Measurements from ENCODE around the gene NUP98. TPM values are rescaled to one million over a fixed set of nuclear protein-coding genes. Genes with fewer than 3 reads are reported as not detected.
A peak's percentile ranks its signal among the peaks of the same experiment; 100 is the strongest.
"Not testable (repeated sequence)": the region's sequence is repeated elsewhere in the genome, so short reads cannot be mapped to it uniquely, and the experiment has no call there.

NUP98 gene
- total RNA-seq, 2 donors from 2014 or later: 141 to 149 TPM

- H3K9me3 Mint-ChIP-seq: not testable (repeated sequence)
Observed at GRCh38 chr11:3648843-3649242, 148.5 kb downstream of the NUP98 start.

GRCh38 chr11:3645552-3645951 is 151.8 kb downstream of the NUP98 start:
- Mint-ChIP-seq H3K4me1 (ENCODE audit: low read depth) (peaks cover 10% of the 10 kb centered on the region), H3K27ac (no peak overlapping the region), H3K36me3 (ENCODE audit: insufficient read depth in 2 of 2) (no peaks in the 10 kb centered on the region), H3K27me3 (ENCODE audit: low read depth) (peaks cover 26% of the 10 kb centered on the region), H3K9me3 (no peaks in the 10 kb centered on the region), H3K4me3 (no peak overlapping the region)
- ATAC-seq (replicated peaks in 1 of 2): no peak
- DNase-seq: no peak

More at GRCh38 chr11:3648843-3649242, 148.5 kb downstream of the NUP98 start:
- H3K27me3 Mint-ChIP-seq (ENCODE audit: low read depth): peaks cover 12% of the 10 kb centered on the region
- H3K36me3 Mint-ChIP-seq (ENCODE audit: insufficient read depth in 2 of 2); H3K27ac Mint-ChIP-seq; H3K4me1 Mint-ChIP-seq (ENCODE audit: low read depth); DNase-seq; ATAC-seq (replicated peaks in 1 of 2); H3K4me3 Mint-ChIP-seq: not testable (repeated sequence)

- ATAC-seq (replicated peaks in 1 of 2) (no peak), DNase-seq (no peak)
- Mint-ChIP-seq H3K4me1 (ENCODE audit: low read depth) (peaks cover 10% of the 10 kb centered on the region), H3K27ac (no peak within 1 kb of the TSS), H3K36me3 (ENCODE audit: insufficient read depth in 2 of 2) (no peaks in the 10 kb centered on the region), H3K9me3 (no peaks in the 10 kb centered on the region), H3K27me3 (ENCODE audit: low read depth) (peaks cover 26% of the 10 kb centered on the region), H3K4me3 (no peak within 1 kb of the TSS)
Observed at GRCh38 chr11:3644817-3645235, 152.5 kb downstream of the NUP98 start, which contains the start of gene ART1. TSS of gene ART1 (plus strand) at chr11:3645128. CDS start at chr11:3659214, 14,086 bp downstream.

- not testable (repeated sequence) for ATAC-seq (replicated peaks in 1 of 2); H3K27ac Mint-ChIP-seq; H3K9me3 Mint-ChIP-seq; H3K4me1 Mint-ChIP-seq (ENCODE audit: low read depth); H3K36me3 Mint-ChIP-seq (ENCODE audit: insufficient read depth in 2 of 2); DNase-seq
- Mint-ChIP-seq H3K4me3 (peak overlapping the region in 1 of 2 donors; percentile 79), H3K27me3 (ENCODE audit: low read depth) (peaks cover 32% of the 10 kb centered on the region)
Observed at GRCh38 chr11:3643102-3643546, 154.2 kb downstream of the NUP98 start.

- ATAC-seq (replicated peaks in 1 of 2) (peak; percentile 93), DNase-seq (peak; percentile 70 to 77)
- Mint-ChIP-seq H3K36me3 (ENCODE audit: insufficient read depth in 2 of 2) (no peaks in the 10 kb centered on the region), H3K9me3 (no peaks in the 10 kb centered on the region), H3K4me3 (peak overlapping the region; percentile 73 to 79), H3K27ac (no peak overlapping the region), H3K27me3 (ENCODE audit: low read depth) (peaks cover 32% of the 10 kb centered on the region), H3K4me1 (ENCODE audit: low read depth) (peaks cover 10% of the 10 kb centered on the region)
Observed at GRCh38 chr11:3642071-3642951, 155.0 kb downstream of the NUP98 start.

- H3K27ac Mint-ChIP-seq: no peak within 1 kb of the TSS
- H3K36me3 Mint-ChIP-seq (ENCODE audit: insufficient read depth in 2 of 2): no peaks in the 10 kb centered on the region
- no peaks in the 10 kb centered on the region for H3K9me3 Mint-ChIP-seq
- ATAC-seq (replicated peaks in 1 of 2): no peak
- peak within 1 kb of the TSS; percentile 73 to 79 for H3K4me3 Mint-ChIP-seq
- DNase-seq: no peak
- peaks cover 10% of the 10 kb centered on the region for H3K4me1 Mint-ChIP-seq (ENCODE audit: low read depth)
- H3K27me3 Mint-ChIP-seq (ENCODE audit: low read depth): peaks cover 32% of the 10 kb centered on the region
Observed at GRCh38 chr11:3641701-3642070, 155.7 kb downstream of the NUP98 start, which contains the start of gene ART5. TSS of gene ART5 (minus strand) at chr11:3641992. CDS start at chr11:3641862, 130 bp downstream.

GRCh38 chr11:3641191-3641590 is 156.2 kb downstream of the NUP98 start:
- no peaks in the 10 kb centered on the region for H3K9me3 Mint-ChIP-seq
- no peak for DNase-seq
- H3K27ac Mint-ChIP-seq: no peak overlapping the region
- peak overlapping the region; percentile 59 to 69 for H3K4me3 Mint-ChIP-seq
- H3K27me3 Mint-ChIP-seq (ENCODE audit: low read depth): peaks cover 32% of the 10 kb centered on the region
- H3K4me1 Mint-ChIP-seq (ENCODE audit: low read depth): peaks cover 10% of the 10 kb centered on the region
- H3K36me3 Mint-ChIP-seq (ENCODE audit: insufficient read depth in 2 of 2): no peaks in the 10 kb centered on the region
- no peak for ATAC-seq (replicated peaks in 1 of 2)

GRCh38 chr11:3639841-3640240 is 157.5 kb downstream of the NUP98 start:
- ATAC-seq (replicated peaks in 1 of 2) (no peak), DNase-seq (no peak)
- no peaks in the 10 kb centered on the region for H3K9me3 Mint-ChIP-seq
- peaks cover 29% of the 10 kb centered on the region for H3K27me3 Mint-ChIP-seq (ENCODE audit: low read depth)
- no peaks in the 10 kb centered on the region for H3K36me3 Mint-ChIP-seq (ENCODE audit: insufficient read depth in 2 of 2)
- H3K4me3 Mint-ChIP-seq: no peak overlapping the region
- no peak overlapping the region for H3K27ac Mint-ChIP-seq
- peaks cover 10% of the 10 kb centered on the region for H3K4me1 Mint-ChIP-seq (ENCODE audit: low read depth)

GRCh38 chr11:3638513-3638912 is 158.8 kb downstream of the NUP98 start:
- Mint-ChIP-seq H3K36me3 (ENCODE audit: insufficient read depth in 2 of 2) (no peaks in the 10 kb centered on the region), H3K4me3 (no peak overlapping the region), H3K9me3 (no peaks in the 10 kb centered on the region), H3K27ac (no peak overlapping the region), H3K4me1 (ENCODE audit: low read depth) (peaks cover 10% of the 10 kb centered on the region), H3K27me3 (ENCODE audit: low read depth) (peaks cover 20% of the 10 kb centered on the region)
- ATAC-seq (replicated peaks in 1 of 2) (no peak), DNase-seq (no peak)

- DNase-seq: no peak
- no peak for ATAC-seq (replicated peaks in 1 of 2)
- peaks cover 14% of the 10 kb centered on the region for H3K27me3 Mint-ChIP-seq (ENCODE audit: low read depth)
- peaks cover 5% of the 10 kb centered on the region for H3K4me1 Mint-ChIP-seq (ENCODE audit: low read depth)
- H3K36me3 Mint-ChIP-seq (ENCODE audit: insufficient read depth in 2 of 2): no peaks in the 10 kb centered on the region
- H3K4me3 Mint-ChIP-seq: no peak overlapping the region
- H3K27ac Mint-ChIP-seq: no peak overlapping the region
- no peaks in the 10 kb centered on the region for H3K9me3 Mint-ChIP-seq
Observed at GRCh38 chr11:3637201-3637600, 160.2 kb downstream of the NUP98 start.

GRCh38 chr11:3635641-3636375 is 161.5 kb downstream of the NUP98 start:
- Mint-ChIP-seq H3K4me1 (ENCODE audit: low read depth) (peaks cover 5% of the 10 kb centered on the region), H3K4me3 (no peak overlapping the region), H3K36me3 (ENCODE audit: insufficient read depth in 2 of 2) (no peaks in the 10 kb centered on the region), H3K27me3 (ENCODE audit: low read depth) (peaks cover 6% of the 10 kb centered on the region), H3K9me3 (no peaks in the 10 kb centered on the region), H3K27ac (no peak overlapping the region)
- DNase-seq (no peak), ATAC-seq (replicated peaks in 1 of 2) (no peak)

GRCh38 chr11:3632070-3632660 is 165.2 kb downstream of the NUP98 start:
- Mint-ChIP-seq H3K36me3 (ENCODE audit: insufficient read depth in 2 of 2) (no peaks in the 10 kb centered on the region), H3K9me3 (no peaks in the 10 kb centered on the region), H3K4me3 (no peak overlapping the region), H3K27me3 (ENCODE audit: low read depth) (no peaks in the 10 kb centered on the region), H3K4me1 (ENCODE audit: low read depth) (peaks cover 5% of the 10 kb centered on the region), H3K27ac (no peak overlapping the region)
- ATAC-seq (replicated peaks in 1 of 2) (peak; percentile 24 to 50), DNase-seq (no peak)

GRCh38 chr11:3631331-3631730 is 166.0 kb downstream of the NUP98 start:
- peak overlapping the region; percentile 47 for H3K27ac Mint-ChIP-seq
- ATAC-seq (replicated peaks in 1 of 2): peak; percentile 31 to 76
- H3K4me3 Mint-ChIP-seq: no peak overlapping the region

More at GRCh38 chr11:3631331-3631730, 166.0 kb downstream of the NUP98 start:
- Mint-ChIP-seq H3K27me3 (ENCODE audit: low read depth) (peaks cover 7% of the 10 kb centered on the region), H3K9me3 (no peaks in the 10 kb centered on the region), H3K36me3 (ENCODE audit: insufficient read depth in 2 of 2) (no peaks in the 10 kb centered on the region), H3K4me1 (ENCODE audit: low read depth) (peaks cover 11% of the 10 kb centered on the region)
- no peak for DNase-seq

Measured in activated T-cell treated with anti-CD3 and anti-CD28 coated beads, Interleukin-2, amount 50 U/mL, for 72 hours (primary cell).